ENCODE data around the gene CLCN1. TPM values are rescaled to one million over a fixed set of nuclear protein-coding genes. Genes with fewer than 3 reads are reported as not detected.

Gene CLCN1
- total and polyA plus RNA-seq, 2 donors (not counting 3 experiments of a cell fraction or from before 2014, with no cell fraction given), result not detected

DNA sequence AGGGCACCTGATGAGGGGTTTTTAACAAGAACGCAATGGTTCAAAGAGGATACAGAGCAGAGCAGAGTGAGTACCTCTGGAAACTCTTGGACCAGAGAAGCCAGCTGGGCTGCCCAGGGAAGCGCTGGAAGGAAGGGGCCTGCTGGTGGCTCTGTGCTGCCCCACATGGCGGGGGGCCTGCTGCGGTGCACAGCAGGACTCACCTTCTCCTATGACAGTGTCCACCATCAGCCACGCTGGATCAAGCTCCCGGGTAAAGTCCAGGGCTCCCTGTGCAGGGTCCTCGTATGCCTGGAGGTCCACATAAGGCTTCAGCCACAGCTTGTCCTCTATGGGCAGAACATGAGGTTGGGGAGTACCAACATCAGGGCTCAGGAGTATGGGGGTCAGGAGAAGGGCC is 80.3 kb downstream of the CLCN1 start:
- no peak overlapping the region for H3K4me2 ChIP-seq (ENCODE audit: insufficient read depth, low read length)
- DNase-seq (ENCODE audit: low read depth, low spot score) (no peak), FAIRE-seq (no peak)
- POLR2A ChIA-PET, result interaction anchor here (1.7 to 1.9 kb wide), 2 partner anchors 11 to 16 kb away, joined by 6 to 17 read pairs; partner anchors contain the start of gene ZYX
- H3K27me3 ChIP-seq (ENCODE audit: control insufficient read depth in 2 of 2, insufficient read depth in 2 of 2, low read length in 2 of 2), result no peaks in the 10 kb centered on the region
- no peaks in the 10 kb centered on the region for H3K79me2 ChIP-seq (ENCODE audit: control insufficient read depth, insufficient read depth, low read length)
- no peak overlapping the region for H3K27ac ChIP-seq (ENCODE audit: insufficient read depth, low read depth, low read length)
- no peaks in the 10 kb centered on the region for H3K9me1 ChIP-seq (replicated peaks; ENCODE audit: control insufficient read depth, extremely low read depth, insufficient read depth, low read length)
- no peak overlapping the region for H3K9ac ChIP-seq (replicated peaks; ENCODE audit: extremely low read depth, insufficient read depth, low read length)
- dilution Hi-C loops (cut with MboI; ENCODE audit: extremely low pct_ligation_motif_present, low sequenced_read_pairs), result loop anchor here (25.0 kb wide), 1 partner anchor 116 kb away; no protein-coding TSS in a partner anchor
- peaks cover 1 to 3% of the 10 kb centered on the region in 2 experiments for H3K36me3 ChIP-seq (ENCODE audit: control insufficient read depth in 2 of 2, extremely low read depth in 1 of 2, insufficient read depth in 2 of 2, low read length in 2 of 2)
- intact Hi-C loops (cut with micrococcal nuclease), result no loop called here
- H3K4me3 ChIP-seq (replicated peaks in 1 of 3; ENCODE audit: insufficient read depth in 1 of 3, low read depth in 1 of 3, low read length in 3 of 3), result no peak overlapping the region
- H2AFZ ChIP-seq (ENCODE audit: low read depth, low read length), result no peak overlapping the region
- CTCF ChIA-PET, result interaction anchor here (0.6 to 2.0 kb wide), 10 partner anchors 9 to 341 kb away, joined by 3 to 12 read pairs (median 4); no protein-coding TSS in a partner anchor
- H3K4me1 ChIP-seq (ENCODE audit: control insufficient read depth, extremely low read depth, insufficient read depth, low read length), result peaks cover 39% of the 10 kb centered on the region
- H4K20me1 ChIP-seq (replicated peaks; ENCODE audit: control insufficient read depth, extremely low read depth, insufficient read depth, low read length), result no peaks in the 10 kb centered on the region
- no peaks in the 10 kb centered on the region for H3K9me3 ChIP-seq (replicated peaks; ENCODE audit: control insufficient read depth, insufficient read depth, low read length)
- no peak for TF ChIP-seq EZH2 (IDR thresholded peaks at IDR 0.05; ENCODE audit: borderline replicate concordance, low read depth, low read length, severe bottlenecking)
- TF ChIP-seq, protein P1, sequence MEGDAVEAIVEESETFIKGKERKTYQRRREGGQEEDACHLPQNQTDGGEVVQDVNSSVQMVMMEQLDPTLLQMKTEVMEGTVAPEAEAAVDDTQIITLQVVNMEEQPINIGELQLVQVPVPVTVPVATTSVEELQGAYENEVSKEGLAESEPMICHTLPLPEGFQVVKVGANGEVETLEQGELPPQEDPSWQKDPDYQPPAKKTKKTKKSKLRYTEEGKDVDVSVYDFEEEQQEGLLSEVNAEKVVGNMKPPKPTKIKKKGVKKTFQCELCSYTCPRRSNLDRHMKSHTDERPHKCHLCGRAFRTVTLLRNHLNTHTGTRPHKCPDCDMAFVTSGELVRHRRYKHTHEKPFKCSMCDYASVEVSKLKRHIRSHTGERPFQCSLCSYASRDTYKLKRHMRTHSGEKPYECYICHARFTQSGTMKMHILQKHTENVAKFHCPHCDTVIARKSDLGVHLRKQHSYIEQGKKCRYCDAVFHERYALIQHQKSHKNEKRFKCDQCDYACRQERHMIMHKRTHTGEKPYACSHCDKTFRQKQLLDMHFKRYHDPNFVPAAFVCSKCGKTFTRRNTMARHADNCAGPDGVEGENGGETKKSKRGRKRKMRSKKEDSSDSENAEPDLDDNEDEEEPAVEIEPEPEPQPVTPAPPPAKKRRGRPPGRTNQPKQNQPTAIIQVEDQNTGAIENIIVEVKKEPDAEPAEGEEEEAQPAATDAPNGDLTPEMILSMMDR (IDR thresholded peaks at IDR 0.05; ENCODE audit: extremely low read depth in 1 of 2, insufficient read depth in 1 of 2, low read depth in 1 of 2, low read length in 2 of 2), result no peak
- TF ChIP-seq, protein P2, sequence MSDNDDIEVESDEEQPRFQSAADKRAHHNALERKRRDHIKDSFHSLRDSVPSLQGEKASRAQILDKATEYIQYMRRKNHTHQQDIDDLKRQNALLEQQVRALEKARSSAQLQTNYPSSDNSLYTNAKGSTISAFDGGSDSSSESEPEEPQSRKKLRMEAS (IDR thresholded peaks at IDR 0.05; ENCODE audit: insufficient read depth, insufficient read length), result no peak
- TF ChIP-seq POLR2A (IDR thresholded peaks at IDR 0.05; ENCODE audit: low read depth, low read length), result no peak
- no peak for TF ChIP-seq JUN (IDR thresholded peaks at IDR 0.05; ENCODE audit: borderline replicate concordance, insufficient read depth, insufficient read length, low read depth)
- TF ChIP-seq FOS (IDR thresholded peaks at IDR 0.05; ENCODE audit: borderline replicate concordance, insufficient read depth, low read length), result no peak
- no peak for TF ChIP-seq GATA2 (IDR thresholded peaks at IDR 0.05; ENCODE audit: insufficient read depth, insufficient read length, low read depth, low read length)
- no peak for TF ChIP-seq MYC (IDR thresholded peaks at IDR 0.05; ENCODE audit: low read depth, low read length)
- TF ChIP-seq POLR2AphosphoS5 (IDR thresholded peaks at IDR 0.05; ENCODE audit: insufficient read depth, low read depth, low read length), result no peak
- no TSS peak for BruUV-seq (replicated peaks)
